Caco-2 (cell line): ENCODE measurements around the gene PLCB2. TPM values are rescaled to one million over a fixed set of nuclear protein-coding genes. Genes with fewer than 3 reads are reported as not detected.

Source experiments
- BruUV-seq: library from RNA; stranded (reverse); fragments of 400-500 nt; replicated peaks from 2 replicates; lab custom pipeline; 2021; lab: Mats Ljungman, UMichigan
- CTCF ChIA-PET: fragments of 300-600 bp; sonication (Branson Sonifier 250); formaldehyde crosslinking; loops from one replicate; lab custom pipeline; 2022; ENCODE audit warnings: antibody characterized with exemption; lab: Charles Lee
- POLR2A ChIA-PET: fragments of 300-600 bp; sonication (Branson Sonifier 250); formaldehyde crosslinking; loops from one replicate; lab custom pipeline; 2022; ENCODE audit warnings: antibody characterized with exemption; lab: Charles Lee
- DNase-seq, 2 experiments: peaks; one replicate each; pipeline versions ENCODE4 v3.0.0 to v3.0.0-alpha.2; 2020 to 2022
- H3K27me3 ChIP-seq: replicated peaks from 2 replicates; pipeline ENCODE4 v1.6.0; 2011; ENCODE audit warnings: low read length; ENCODE audit not compliant: control insufficient read depth, insufficient read depth
- H3K36me3 ChIP-seq: 2 replicates; pipeline ENCODE4 v1.5.1; 2011; ENCODE audit warnings: low read length; ENCODE audit not compliant: control insufficient read depth, insufficient read depth
- H3K4me1 ChIP-seq: fragments of 250-450 bp; sonication (Bioruptor Pico); 2 replicates; pipeline ENCODE4 v1.5.1; 2020; ENCODE audit warnings: mild to moderate bottlenecking
- H3K4me3 ChIP-seq: 2 replicates; pipeline ENCODE4 v1.5.1; 2011; ENCODE audit warnings: low read depth, mild to moderate bottlenecking, control low read depth, low read length
- H3K9me3 ChIP-seq: fragments of 250-450 bp; sonication (Bioruptor Pico); 2 replicates; pipeline ENCODE4 v1.5.1; 2020; ENCODE audit warnings: mild to moderate bottlenecking, moderate library complexity
- H3K27ac Mint-ChIP-seq: one replicate; pipeline ENCODE4 v1.8.0; 2022; ENCODE audit warnings: mixed read lengths; ENCODE audit not compliant: unreplicated experiment
- H3K27me3 Mint-ChIP-seq: one replicate; pipeline ENCODE4 v1.8.0; 2022; ENCODE audit warnings: mixed read lengths; ENCODE audit not compliant: insufficient read depth, unreplicated experiment
- H3K36me3 Mint-ChIP-seq: one replicate; pipeline ENCODE4 v1.8.0; 2022; ENCODE audit warnings: mild to moderate bottlenecking, mixed read lengths; ENCODE audit not compliant: insufficient read depth, unreplicated experiment
- H3K4me1 Mint-ChIP-seq: one replicate; pipeline ENCODE4 v1.8.0; 2022; ENCODE audit warnings: low read depth, mixed read lengths; ENCODE audit not compliant: unreplicated experiment
- H3K4me3 Mint-ChIP-seq: one replicate; pipeline ENCODE4 v1.8.0; 2022; ENCODE audit warnings: mild to moderate bottlenecking, moderate library complexity, mixed read lengths; ENCODE audit not compliant: unreplicated experiment
- H3K9me3 Mint-ChIP-seq: one replicate; pipeline ENCODE4 v1.8.0; 2022; ENCODE audit warnings: mixed read lengths; ENCODE audit not compliant: unreplicated experiment
- CTCF ChIP-seq, 2 experiments: fragments of 200-600 bp in 1 of 2; IDR thresholded peaks; 1 replicate in 1 of 2; 2 replicates in 1 of 2; pipeline versions ENCODE4 v1.5.1 to v1.8.0; 2011 to 2022; ENCODE audit warnings: antibody characterized with exemption in 1 of 2, control low read depth in 1 of 2, inconsistent platforms in 1 of 2, low read depth in 1 of 2, low read length in 1 of 2, mild to moderate bottlenecking in 1 of 2, moderate library complexity in 1 of 2; ENCODE audit not compliant: insufficient read depth in 1 of 2, severe bottlenecking in 1 of 2, unreplicated experiment in 1 of 2
- intact Hi-C: fragments of 100-400 bp; cut with micrococcal nuclease; formaldehyde crosslinking; loops from one replicate; pipeline ENCODE4 v1.10.0; 2022; ENCODE audit not compliant: unreplicated experiment
- total RNA-seq: library from RNA; stranded (reverse); gene quantifications from 2 replicates; pipeline ENCODE4 v1.2.3, GENCODE V29; 2022

Gene PLCB2
- total RNA-seq, 1 experiment from 2014 or later = 4.7 TPM

GRCh38 chr15:40355976-40356585 is 48.3 kb upstream of the PLCB2 start:
- H3K27me3 Mint-ChIP-seq = no peaks in the 10 kb centered on the region
- no peak overlapping the region for H3K4me3 Mint-ChIP-seq
- no TSS peak for BruUV-seq

GRCh38 chr15:40354408-40355171 is 46.9 kb upstream of the PLCB2 start:
- intact Hi-C loops = no loop called here
- ChIA-PET CTCF (no interaction called here), POLR2A (no interaction called here)
- DNase-seq = peak in 1 of 2 experiments; percentile 48
- Mint-ChIP-seq H3K4me1 (peaks cover 69% of the 10 kb centered on the region), H3K36me3 (peaks cover 9% of the 10 kb centered on the region), H3K4me3 (peak overlapping the region; percentile 42), H3K27me3 (no peaks in the 10 kb centered on the region), H3K9me3 (no peaks in the 10 kb centered on the region), H3K27ac (no peak overlapping the region)
- no peak overlapping the region for H3K4me3 ChIP-seq
- no TSS peak for BruUV-seq
- H3K27me3 ChIP-seq = no peaks in the 10 kb centered on the region
- TF ChIP-seq CTCF (IDR thresholded peaks at IDR 0.05; ENCODE audit: insufficient read depth in 1 of 2, low read depth in 1 of 2, low read length in 1 of 2, severe bottlenecking in 1 of 2, unreplicated experiment in 1 of 2) = peak in 1 of 2 experiments; percentile 50
- no peaks in the 10 kb centered on the region; the same call in 1 of the 2 replicates for H3K36me3 ChIP-seq
- H3K4me1 ChIP-seq = peaks cover 64% of the 10 kb centered on the region
- H3K9me3 ChIP-seq = no peaks in the 10 kb centered on the region

More at GRCh38 chr15:40355976-40356585, 48.3 kb upstream of the PLCB2 start:
- no peak overlapping the region for H3K4me3 ChIP-seq
- no peaks in the 10 kb centered on the region for H3K27me3 ChIP-seq
- Mint-ChIP-seq H3K36me3 (peaks cover 9% of the 10 kb centered on the region), H3K9me3 (no peaks in the 10 kb centered on the region), H3K4me1 (peaks cover 55% of the 10 kb centered on the region), H3K27ac (no peak overlapping the region)
- no peak for DNase-seq
- H3K4me1 ChIP-seq = peaks cover 49% of the 10 kb centered on the region
- no peaks in the 10 kb centered on the region for H3K9me3 ChIP-seq
- POLR2A ChIA-PET = no interaction called here
- no peak for TF ChIP-seq CTCF (IDR thresholded peaks at IDR 0.05; ENCODE audit: insufficient read depth in 1 of 2, low read depth in 1 of 2, low read length in 1 of 2, severe bottlenecking in 1 of 2, unreplicated experiment in 1 of 2)
- intact Hi-C loops = no loop called here
- no peaks in the 10 kb centered on the region; the same call in 1 of the 2 replicates for H3K36me3 ChIP-seq
- CTCF ChIA-PET = interaction anchor here (1.0 kb wide), 1 partner anchor 33 kb away, joined by 4 read pairs; no protein-coding TSS in a partner anchor

- H3K27me3 Mint-ChIP-seq = no peaks in the 10 kb centered on the region
- Histone ChIP-seq H3K36me3 (no peaks in the 10 kb centered on the region; the same call in 1 of the 2 replicates), H3K27me3 (no peaks in the 10 kb centered on the region), H3K4me3 (no peak overlapping the region; the same call in 1 of the 2 replicates), H3K4me1 (peaks cover 73% of the 10 kb centered on the region), H3K9me3 (no peaks in the 10 kb centered on the region)
- no peak for TF ChIP-seq CTCF (IDR thresholded peaks at IDR 0.05; ENCODE audit: insufficient read depth in 1 of 2, low read depth in 1 of 2, low read length in 1 of 2, severe bottlenecking in 1 of 2, unreplicated experiment in 1 of 2)
- CTCF ChIA-PET = interaction anchor here (0.6 kb wide), 1 partner anchor 25 kb away, joined by 3 read pairs; no protein-coding TSS in a partner anchor
- H3K4me3 Mint-ChIP-seq = peak overlapping the region; percentile 38
- no TSS peak for BruUV-seq
- no peaks in the 10 kb centered on the region for H3K9me3 Mint-ChIP-seq
- H3K27ac Mint-ChIP-seq = peak overlapping the region; percentile 65
- POLR2A ChIA-PET = no interaction called here
- intact Hi-C loops = no loop called here
- H3K4me1 Mint-ChIP-seq = peaks cover 72% of the 10 kb centered on the region
- H3K36me3 Mint-ChIP-seq = peaks cover 9% of the 10 kb centered on the region
- DNase-seq = no peak
Observed at GRCh38 chr15:40353697-40354096, 46.0 kb upstream of the PLCB2 start.
